ENCODE measurements around the gene COL6A3. TPM values are rescaled to one million over a fixed set of nuclear protein-coding genes. Genes with fewer than 3 reads are reported as not detected.

The COL6A3 gene
- total RNA-seq, 6 experiments from 2014 or later = 4.5 to 21.1 (median 8.8) TPM

GRCh38 chr2:237431372-237431771, 17.4 kb upstream of the COL6A3 start:
- Histone ChIP-seq H3K36me3 (no peaks in the 10 kb centered on the region), H3K27me3 (no peaks in the 10 kb centered on the region), H3K4me3 (no peak overlapping the region), H3K4me1 (no peaks in the 10 kb centered on the region), H3K27ac (no peak overlapping the region), H3K9me3 (no peaks in the 10 kb centered on the region)
- TF ChIP-seq POLR2A (IDR thresholded peaks at IDR 0.05) = no peak
- TF ChIP-seq, protein P1, sequence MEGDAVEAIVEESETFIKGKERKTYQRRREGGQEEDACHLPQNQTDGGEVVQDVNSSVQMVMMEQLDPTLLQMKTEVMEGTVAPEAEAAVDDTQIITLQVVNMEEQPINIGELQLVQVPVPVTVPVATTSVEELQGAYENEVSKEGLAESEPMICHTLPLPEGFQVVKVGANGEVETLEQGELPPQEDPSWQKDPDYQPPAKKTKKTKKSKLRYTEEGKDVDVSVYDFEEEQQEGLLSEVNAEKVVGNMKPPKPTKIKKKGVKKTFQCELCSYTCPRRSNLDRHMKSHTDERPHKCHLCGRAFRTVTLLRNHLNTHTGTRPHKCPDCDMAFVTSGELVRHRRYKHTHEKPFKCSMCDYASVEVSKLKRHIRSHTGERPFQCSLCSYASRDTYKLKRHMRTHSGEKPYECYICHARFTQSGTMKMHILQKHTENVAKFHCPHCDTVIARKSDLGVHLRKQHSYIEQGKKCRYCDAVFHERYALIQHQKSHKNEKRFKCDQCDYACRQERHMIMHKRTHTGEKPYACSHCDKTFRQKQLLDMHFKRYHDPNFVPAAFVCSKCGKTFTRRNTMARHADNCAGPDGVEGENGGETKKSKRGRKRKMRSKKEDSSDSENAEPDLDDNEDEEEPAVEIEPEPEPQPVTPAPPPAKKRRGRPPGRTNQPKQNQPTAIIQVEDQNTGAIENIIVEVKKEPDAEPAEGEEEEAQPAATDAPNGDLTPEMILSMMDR (IDR thresholded peaks at IDR 0.05) = no peak
- intact Hi-C loops (cut with DNase I) = no loop called here
- no peak for DNase-seq
- WGBS (ENCODE audit: insufficient coverage, low coverage, low lambda C conversion rate, missing lambda C conversion rate) = 50% methylated on average over 1 of the region's 1 CpG
- no peak for ATAC-seq

DNA sequence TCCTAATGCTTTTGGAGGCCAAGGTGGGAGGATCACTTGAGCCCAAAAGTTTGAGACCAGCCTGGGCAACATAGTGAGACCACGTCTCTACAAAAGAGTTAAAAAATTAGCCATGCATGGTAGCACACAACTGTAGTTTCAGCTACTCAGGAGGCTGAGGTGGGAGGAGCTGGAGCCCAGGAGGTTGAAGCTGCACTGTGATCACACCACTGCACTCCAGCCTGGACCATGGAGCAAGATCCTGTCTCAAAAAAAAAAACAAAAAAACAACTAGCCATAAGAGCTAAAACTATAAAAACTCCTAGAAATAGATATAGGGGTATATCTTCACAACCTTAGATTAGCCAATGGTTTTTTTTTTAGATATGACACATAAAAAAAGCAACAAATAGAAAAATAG, 16.9 kb upstream of the COL6A3 start:
- no peaks in the 10 kb centered on the region for H3K9me3 ChIP-seq
- no peak for TF ChIP-seq POLR2A (IDR thresholded peaks at IDR 0.05)
- no peak overlapping the region for H3K27ac ChIP-seq
- no peaks in the 10 kb centered on the region for H3K36me3 ChIP-seq
- intact Hi-C loops (cut with DNase I) = no loop called here
- WGBS (ENCODE audit: insufficient coverage, low coverage, low lambda C conversion rate, missing lambda C conversion rate) = 69% methylated on average over 1 of the region's 1 CpG
- no peak for ATAC-seq
- no peaks in the 10 kb centered on the region for H3K4me1 ChIP-seq
- no peaks in the 10 kb centered on the region for H3K27me3 ChIP-seq
- no peak for DNase-seq
- no peak overlapping the region for H3K4me3 ChIP-seq

DNA sequence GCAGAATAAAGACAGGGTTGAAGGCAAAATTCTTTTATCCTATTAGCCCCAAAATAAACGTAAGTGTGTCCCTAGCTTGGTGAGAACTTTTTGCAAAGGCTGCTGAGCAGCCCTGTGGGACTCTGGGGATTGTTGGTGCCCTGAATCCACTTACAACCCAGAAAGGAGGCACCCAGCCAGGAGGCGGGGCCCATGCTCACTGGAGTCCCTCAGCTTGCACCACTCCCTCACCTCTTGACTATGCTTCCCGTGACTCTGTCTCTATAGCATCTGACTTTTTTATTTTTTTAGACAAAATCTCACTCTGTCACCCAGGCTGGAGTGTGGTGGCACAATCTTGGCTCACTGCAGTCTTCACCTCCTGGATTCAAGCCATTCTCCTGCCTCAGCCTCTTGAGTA, 15.8 kb upstream of the COL6A3 start:
- WGBS (ENCODE audit: insufficient coverage, low coverage, low lambda C conversion rate, missing lambda C conversion rate) = 26% methylated on average over 3 of the region's 3 CpGs
- Histone ChIP-seq H3K9me3 (no peaks in the 10 kb centered on the region), H3K36me3 (no peaks in the 10 kb centered on the region), H3K4me3 (no peak overlapping the region), H3K27ac (no peak overlapping the region), H3K4me1 (no peaks in the 10 kb centered on the region), H3K27me3 (no peaks in the 10 kb centered on the region)
- DNase-seq (no peak), ATAC-seq (no peak)
- TF ChIP-seq POLR2A (IDR thresholded peaks at IDR 0.05) = no peak
- TF ChIP-seq, protein P1 (IDR thresholded peaks at IDR 0.05) = no peak
- intact Hi-C loops (cut with DNase I) = no loop called here

- Histone ChIP-seq H3K9me3 (no peaks in the 10 kb centered on the region), H3K27me3 (no peaks in the 10 kb centered on the region), H3K4me3 (no peak overlapping the region), H3K27ac (no peak overlapping the region), H3K36me3 (no peaks in the 10 kb centered on the region), H3K4me1 (no peaks in the 10 kb centered on the region)
- TF ChIP-seq, protein P1 (IDR thresholded peaks at IDR 0.05) = no peak
- no peak for TF ChIP-seq POLR2A (IDR thresholded peaks at IDR 0.05)
- intact Hi-C loops (cut with DNase I) = no loop called here
- 40% methylated on average over 3 of the region's 5 CpGs for WGBS (ENCODE audit: insufficient coverage, low coverage, low lambda C conversion rate, missing lambda C conversion rate)
- DNase-seq = no peak
- no peak for ATAC-seq
Observed at GRCh38 chr2:237427769-237428506, 14.0 kb upstream of the COL6A3 start.

DNA sequence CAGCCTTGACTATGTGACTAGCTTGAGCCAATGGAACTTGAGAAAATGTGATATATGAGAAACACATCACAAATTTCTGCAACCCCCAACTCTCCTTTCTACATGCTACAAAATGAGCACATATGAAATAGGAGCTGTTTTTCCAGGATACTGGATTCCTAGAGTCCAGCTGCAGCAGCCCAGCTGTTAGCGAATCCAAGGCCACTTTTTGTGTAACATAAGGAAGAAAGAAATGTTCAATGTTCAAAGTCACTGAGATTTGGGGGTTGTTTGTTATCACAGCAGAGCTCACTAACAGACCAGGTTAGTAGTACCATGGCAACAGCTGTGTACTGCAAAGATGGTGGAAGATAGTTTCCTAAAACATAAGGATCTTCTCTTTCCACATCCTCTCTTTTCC, 12.6 kb upstream of the COL6A3 start:
- Histone ChIP-seq H3K4me1 (no peaks in the 10 kb centered on the region), H3K4me3 (no peak overlapping the region), H3K36me3 (no peaks in the 10 kb centered on the region), H3K9me3 (no peaks in the 10 kb centered on the region), H3K27me3 (no peaks in the 10 kb centered on the region), H3K27ac (no peak overlapping the region)
- ATAC-seq (no peak), DNase-seq (no peak)
- WGBS (ENCODE audit: insufficient coverage, low coverage, low lambda C conversion rate, missing lambda C conversion rate) = 83% methylated on average over 1 of the region's 1 CpG
- no peak for TF ChIP-seq POLR2A (IDR thresholded peaks at IDR 0.05)
- TF ChIP-seq, protein P1 (IDR thresholded peaks at IDR 0.05) = no peak
- intact Hi-C loops (cut with DNase I) = no loop called here

Measured in right lobe of liver (tissue), 6 donors.